Panc1 (cell line): ENCODE results near the gene ARGLU1. TPM values are rescaled to one million over a fixed set of nuclear protein-coding genes. Genes with fewer than 3 reads are reported as not detected.

Experiments
- ATAC-seq: fragments of 200-7000 bp; cut with Tn5 transposase; 2 replicates; pipeline ENCODE4 v1.9.1; 2020; ENCODE audit warnings: mild to moderate bottlenecking, moderate library complexity
- BruUV-seq: library from RNA; stranded (reverse); fragments of 400-500 nt; replicated peaks from 2 replicates; lab custom pipeline; 2021; lab: Mats Ljungman, UMichigan
- CTCF ChIA-PET: fragments of 300-600 bp; sonication (Branson Sonifier 250); formaldehyde crosslinking; loops from one replicate; lab custom pipeline; 2022; ENCODE audit warnings: antibody characterized with exemption; lab: Charles Lee
- POLR2A ChIA-PET: fragments of 300-600 bp; sonication (Branson Sonifier 250); formaldehyde crosslinking; loops from one replicate; lab custom pipeline; 2022; ENCODE audit warnings: antibody characterized with exemption; lab: Charles Lee
- DNase-seq: peaks from one replicate; pipeline ENCODE4 v3.0.0-alpha.2; 2010; ENCODE audit warnings: low read depth, low spot score
- H3K27ac ChIP-seq: 2 replicates; pipeline ENCODE4 v1.5.1; 2011; ENCODE audit warnings: mild to moderate bottlenecking, low read length, inconsistent platforms
- H3K27me3 ChIP-seq: fragments of 200-500 bp; sonication (Bioruptor generic); 2 replicates; pipeline ENCODE4 v1.6.0; 2014; ENCODE audit warnings: low read length, inconsistent platforms; ENCODE audit not compliant: control insufficient read depth, insufficient read depth
- H3K36me3 ChIP-seq: fragments of 200-500 bp; sonication (Bioruptor generic); 2 replicates; pipeline ENCODE4 v1.5.1; 2014; ENCODE audit warnings: inconsistent platforms, mild to moderate bottlenecking, low read length, moderate library complexity; ENCODE audit not compliant: control insufficient read depth, insufficient read depth
- H3K4me1 ChIP-seq: 2 replicates; pipeline ENCODE4 v1.5.1; 2011; ENCODE audit warnings: inconsistent platforms, mild to moderate bottlenecking, low read length, moderate library complexity; ENCODE audit not compliant: control insufficient read depth, insufficient read depth
- H3K4me3 ChIP-seq, 2 experiments: 2 replicates each; pipeline ENCODE4 v1.5.1; 2011 to 2012; ENCODE audit warnings: low read depth in 2 of 2, low read length in 2 of 2, mild to moderate bottlenecking in 2 of 2, inconsistent platforms in 1 of 2, moderate library complexity in 1 of 2
- H3K9me3 ChIP-seq: fragments of 200-500 bp; sonication (Bioruptor generic); 2 replicates; pipeline ENCODE4 v1.5.1; 2014; ENCODE audit warnings: low read depth, mild to moderate bottlenecking, inconsistent platforms, low read length, moderate library complexity; ENCODE audit not compliant: control insufficient read depth, insufficient read depth
- CTCF ChIP-seq: fragments of 450-650 bp; IDR thresholded peaks from 2 replicates; pipeline ENCODE4 v1.5.1; 2017; ENCODE audit warnings: mild to moderate bottlenecking
- POLR2AphosphoS5 ChIP-seq: IDR thresholded peaks from 2 replicates; pipeline ENCODE4 v1.6.1; 2012; ENCODE audit warnings: mild to moderate bottlenecking, low read depth, low read length, moderate library complexity
- SIN3A ChIP-seq: IDR thresholded peaks from 2 replicates; pipeline ENCODE4 v1.6.1; 2012; ENCODE audit warnings: low read depth, mild to moderate bottlenecking, low read length, moderate library complexity, borderline replicate concordance; ENCODE audit not compliant: insufficient read depth
- TCF7L2 ChIP-seq: IDR thresholded peaks from 2 replicates; pipeline ENCODE4 v1.6.1; 2011; ENCODE audit warnings: mild to moderate bottlenecking, low read depth, low read length, inconsistent platforms
- in situ Hi-C: cut with HindIII; loops from 2 replicates; pipeline ENCODE4 v1.10.0; 2016; ENCODE audit warnings: low sequenced_read_pairs, low pct_unique_long_range_greater_than_20kb
- intact Hi-C: fragments of 100-400 bp; cut with micrococcal nuclease; formaldehyde crosslinking; loops from one replicate; pipeline ENCODE4 v1.10.0; 2022; ENCODE audit not compliant: unreplicated experiment
- total RNA-seq: library from RNA; stranded (reverse); gene quantifications from one replicate; pipeline ENCODE4 v1.2.1, GENCODE V29; 2021; ENCODE audit not compliant: unreplicated experiment
- TF ChIP-seq, protein P1 (sequence below), 2 experiments: IDR thresholded peaks; 2 replicates each; pipeline ENCODE4 v1.6.1; 2011 to 2012; ENCODE audit warnings: low read depth in 2 of 2, control low read depth in 1 of 2, low read length in 1 of 2, mild to moderate bottlenecking in 1 of 2, moderate library complexity in 1 of 2; ENCODE audit not compliant: insufficient read depth in 1 of 2

ARGLU1 gene
- total RNA-seq, 1 experiment from 2014 or later, result 38.5 TPM

- Histone ChIP-seq H3K36me3 (no peaks in the 10 kb centered on the region; the same call in 1 of the 2 replicates), H3K27ac (peak overlapping the region; percentile 54), H3K4me3 (peak overlapping the region; percentile 47 to 55), H3K4me1 (peaks cover 7% of the 10 kb centered on the region), H3K9me3 (no peaks in the 10 kb centered on the region), H3K27me3 (no peaks in the 10 kb centered on the region)
- POLR2A ChIA-PET, result no interaction called here
- DNase-seq (no peak), ATAC-seq (peak; percentile 62)
- in situ Hi-C loops (no loop called here), intact Hi-C loops (loop anchor here (10.0 kb wide), 2 partner anchors 1119 to 1959 kb away; no protein-coding TSS in a partner anchor)
- BruUV-seq, result TSS peak; percentile 60
- no peak for TF ChIP-seq POLR2AphosphoS5
- peak; percentile 68 for TF ChIP-seq CTCF
- CTCF ChIA-PET, result interaction anchor here (0.6 to 0.7 kb wide), 2 partner anchors 664 to 1056 kb away, joined by 4 to 8 read pairs; no protein-coding TSS in a partner anchor
Observed at GRCh38 chr13:106533101-106533942, 34.6 kb downstream of the ARGLU1 start.

DNA sequence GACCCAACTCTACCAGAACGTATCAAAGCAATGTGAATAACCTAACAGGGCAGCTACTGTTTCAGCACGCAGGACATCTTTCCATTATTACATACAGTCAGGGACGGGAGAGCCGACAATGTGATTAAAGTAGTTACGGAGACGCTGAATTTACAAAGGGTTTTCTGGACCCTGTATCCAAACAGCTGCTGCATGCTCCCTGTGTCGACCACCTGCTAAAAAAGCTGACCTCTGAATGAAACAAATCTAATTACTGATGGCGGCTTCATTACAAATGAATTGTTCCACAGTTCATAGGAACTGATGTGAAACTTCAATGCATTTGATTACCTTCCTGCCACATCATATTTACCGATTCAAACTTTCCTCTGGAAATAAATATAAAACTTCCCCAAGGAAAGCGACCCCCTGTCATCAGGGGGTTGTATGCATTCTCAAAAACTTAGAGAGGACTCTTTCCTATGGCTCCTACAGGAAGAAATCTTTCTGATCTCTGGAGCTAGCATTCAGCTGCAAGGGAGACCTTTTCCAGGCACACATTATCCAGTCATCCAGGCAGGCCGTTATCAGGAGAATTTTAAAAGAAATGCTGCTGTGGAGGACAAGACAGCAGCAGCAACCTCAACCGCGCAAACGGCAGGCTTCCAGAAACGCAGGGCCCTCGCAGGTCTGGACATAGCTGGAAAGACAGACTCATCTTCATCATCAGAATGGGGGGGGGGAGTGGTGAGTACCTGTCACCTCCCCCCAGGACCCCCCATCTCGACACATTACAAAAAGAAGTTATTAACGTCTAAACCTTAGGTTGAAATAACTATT is 35.6 kb downstream of the ARGLU1 start:
- POLR2A ChIA-PET, result no interaction called here

More for the DNA sequence above, 35.6 kb downstream of the ARGLU1 start:
- Histone ChIP-seq H3K4me1 (peaks cover 7% of the 10 kb centered on the region), H3K27ac (peak overlapping the region; percentile 68), H3K4me3 (peak overlapping the region; percentile 45 to 55), H3K27me3 (no peaks in the 10 kb centered on the region), H3K36me3 (no peaks in the 10 kb centered on the region; the same call in 1 of the 2 replicates), H3K9me3 (no peaks in the 10 kb centered on the region)
- in situ Hi-C loops (no loop called here), intact Hi-C loops (loop anchor here (10.0 kb wide), 2 partner anchors 1118 to 1958 kb away; no protein-coding TSS in a partner anchor)
- ATAC-seq (no peak), DNase-seq (no peak)
- BruUV-seq, result no TSS peak
- CTCF ChIA-PET, result interaction anchor here (0.6 kb wide), 2 partner anchors 447 to 584 kb away, joined by 5 read pairs; no protein-coding TSS in a partner anchor
- TF ChIP-seq CTCF (no peak), TCF7L2 (no peak), POLR2AphosphoS5 (no peak), SIN3A (no peak)
- TF ChIP-seq, protein P1, sequence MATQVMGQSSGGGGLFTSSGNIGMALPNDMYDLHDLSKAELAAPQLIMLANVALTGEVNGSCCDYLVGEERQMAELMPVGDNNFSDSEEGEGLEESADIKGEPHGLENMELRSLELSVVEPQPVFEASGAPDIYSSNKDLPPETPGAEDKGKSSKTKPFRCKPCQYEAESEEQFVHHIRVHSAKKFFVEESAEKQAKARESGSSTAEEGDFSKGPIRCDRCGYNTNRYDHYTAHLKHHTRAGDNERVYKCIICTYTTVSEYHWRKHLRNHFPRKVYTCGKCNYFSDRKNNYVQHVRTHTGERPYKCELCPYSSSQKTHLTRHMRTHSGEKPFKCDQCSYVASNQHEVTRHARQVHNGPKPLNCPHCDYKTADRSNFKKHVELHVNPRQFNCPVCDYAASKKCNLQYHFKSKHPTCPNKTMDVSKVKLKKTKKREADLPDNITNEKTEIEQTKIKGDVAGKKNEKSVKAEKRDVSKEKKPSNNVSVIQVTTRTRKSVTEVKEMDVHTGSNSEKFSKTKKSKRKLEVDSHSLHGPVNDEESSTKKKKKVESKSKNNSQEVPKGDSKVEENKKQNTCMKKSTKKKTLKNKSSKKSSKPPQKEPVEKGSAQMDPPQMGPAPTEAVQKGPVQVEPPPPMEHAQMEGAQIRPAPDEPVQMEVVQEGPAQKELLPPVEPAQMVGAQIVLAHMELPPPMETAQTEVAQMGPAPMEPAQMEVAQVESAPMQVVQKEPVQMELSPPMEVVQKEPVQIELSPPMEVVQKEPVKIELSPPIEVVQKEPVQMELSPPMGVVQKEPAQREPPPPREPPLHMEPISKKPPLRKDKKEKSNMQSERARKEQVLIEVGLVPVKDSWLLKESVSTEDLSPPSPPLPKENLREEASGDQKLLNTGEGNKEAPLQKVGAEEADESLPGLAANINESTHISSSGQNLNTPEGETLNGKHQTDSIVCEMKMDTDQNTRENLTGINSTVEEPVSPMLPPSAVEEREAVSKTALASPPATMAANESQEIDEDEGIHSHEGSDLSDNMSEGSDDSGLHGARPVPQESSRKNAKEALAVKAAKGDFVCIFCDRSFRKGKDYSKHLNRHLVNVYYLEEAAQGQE (IDR thresholded peaks at IDR 0.05; ENCODE audit: insufficient read depth in 1 of 2, low read depth in 2 of 2, low read length in 1 of 2), result no peak
